T-helper 1 cell treated with Interleukin-12 subunit alpha and Interleukin-12 subunit beta and Interleukin-4 antibody, amounts not matched to agents 30 μg/mL and 1 μg/mL, for 36 hours (primary cell): Measurements from ENCODE around the gene NRN1L.

Source experiments
- H3K27ac Mint-ChIP-seq: one replicate; pipeline ENCODE4 v1.8.0; 2021; ENCODE audit warnings: mild to moderate bottlenecking, mixed read lengths
- H3K27me3 Mint-ChIP-seq: one replicate; pipeline ENCODE4 v1.8.0; 2021; ENCODE audit warnings: low read depth, mixed read lengths
- H3K36me3 Mint-ChIP-seq: one replicate; pipeline ENCODE4 v1.8.0; 2021; ENCODE audit warnings: low read depth, mixed read lengths
- H3K4me1 Mint-ChIP-seq: one replicate; pipeline ENCODE4 v1.8.0; 2021; ENCODE audit warnings: low read depth, mixed read lengths
- H3K4me3 Mint-ChIP-seq: one replicate; pipeline ENCODE4 v1.8.0; 2021; ENCODE audit warnings: mild to moderate bottlenecking, moderate library complexity, mixed read lengths
- H3K9me3 Mint-ChIP-seq: one replicate; pipeline ENCODE4 v1.8.0; 2021; ENCODE audit warnings: mixed read lengths

Gene NRN1L

GRCh38 chr16:67928561-67929364 lies 44.1 kb downstream of the NRN1L start:
- H3K36me3 Mint-ChIP-seq = peaks cover 18% of the 10 kb centered on the region
- no peak overlapping the region for H3K27ac Mint-ChIP-seq

GRCh38 chr16:67930191-67930590 lies 45.5 kb downstream of the NRN1L start:
- Mint-ChIP-seq H3K27ac (no peak overlapping the region), H3K36me3 (peaks cover 32% of the 10 kb centered on the region), H3K4me1 (peaks cover 13% of the 10 kb centered on the region), H3K9me3 (no peaks in the 10 kb centered on the region), H3K4me3 (no peak overlapping the region), H3K27me3 (no peaks in the 10 kb centered on the region)

More at GRCh38 chr16:67928561-67929364, 44.1 kb downstream of the NRN1L start:
- no peak overlapping the region for H3K4me3 Mint-ChIP-seq
- H3K27me3 Mint-ChIP-seq = no peaks in the 10 kb centered on the region
- peaks cover 3% of the 10 kb centered on the region for H3K4me1 Mint-ChIP-seq
- H3K9me3 Mint-ChIP-seq = no peaks in the 10 kb centered on the region

DNA sequence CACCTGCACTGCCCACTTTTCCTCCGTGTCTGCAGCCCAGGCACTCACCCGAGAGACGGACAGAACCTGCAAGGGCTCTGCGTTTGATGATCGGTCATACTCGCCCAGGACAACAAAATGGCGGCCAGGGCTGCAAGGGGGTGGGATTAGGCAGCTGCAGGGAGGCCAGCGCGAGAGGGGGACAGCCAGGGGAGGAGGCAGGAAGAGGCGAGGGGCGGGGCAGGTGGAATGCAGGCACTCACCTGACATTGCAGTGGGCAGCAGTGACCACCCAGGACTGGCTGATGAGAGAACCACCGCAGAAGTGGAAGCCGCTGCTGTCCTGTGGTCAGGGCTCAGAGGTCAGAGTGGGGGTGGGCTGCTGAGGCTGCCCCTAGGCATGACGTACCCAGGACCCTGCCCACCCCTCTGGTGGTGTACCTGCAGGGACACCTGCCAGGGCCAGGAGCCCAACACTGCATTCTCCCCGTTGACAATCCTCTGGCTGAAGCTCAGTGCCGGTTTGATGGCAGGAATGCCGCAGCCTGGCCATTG lies 46.1 kb downstream of the NRN1L start:
- Mint-ChIP-seq H3K4me1 (peaks cover 17% of the 10 kb centered on the region), H3K27ac (no peak overlapping the region), H3K4me3 (no peak overlapping the region), H3K36me3 (peaks cover 38% of the 10 kb centered on the region), H3K9me3 (no peaks in the 10 kb centered on the region), H3K27me3 (no peaks in the 10 kb centered on the region)

- no peak within 1 kb of the TSS for H3K4me3 Mint-ChIP-seq
- H3K4me1 Mint-ChIP-seq = peaks cover 18% of the 10 kb centered on the region
- no peaks in the 10 kb centered on the region for H3K9me3 Mint-ChIP-seq
- peaks cover 41% of the 10 kb centered on the region for H3K36me3 Mint-ChIP-seq
- H3K27me3 Mint-ChIP-seq = no peaks in the 10 kb centered on the region
- peak within 1 kb of the TSS; percentile 20 for H3K27ac Mint-ChIP-seq
Measured at GRCh38 chr16:67931712-67932461, 47.2 kb downstream of the NRN1L start, which contains the start of gene CTRL. CTRL (minus strand) TSS chr16:67931862; CDS start chr16:67931852, 10 bp downstream.

- no peak overlapping the region for H3K4me3 Mint-ChIP-seq
- peaks cover 41% of the 10 kb centered on the region for H3K36me3 Mint-ChIP-seq
- H3K4me1 Mint-ChIP-seq = peaks cover 23% of the 10 kb centered on the region
- H3K27me3 Mint-ChIP-seq = no peaks in the 10 kb centered on the region
- no peak overlapping the region for H3K27ac Mint-ChIP-seq
- no peaks in the 10 kb centered on the region for H3K9me3 Mint-ChIP-seq
Measured at GRCh38 chr16:67932462-67932840, 47.8 kb downstream of the NRN1L start.

GRCh38 chr16:67933805-67934204 lies 49.1 kb downstream of the NRN1L start:
- Mint-ChIP-seq H3K36me3 (peaks cover 39% of the 10 kb centered on the region), H3K27ac (no peak overlapping the region), H3K27me3 (no peaks in the 10 kb centered on the region), H3K9me3 (no peaks in the 10 kb centered on the region), H3K4me1 (peaks cover 24% of the 10 kb centered on the region), H3K4me3 (peak overlapping the region; percentile 15)

DNA sequence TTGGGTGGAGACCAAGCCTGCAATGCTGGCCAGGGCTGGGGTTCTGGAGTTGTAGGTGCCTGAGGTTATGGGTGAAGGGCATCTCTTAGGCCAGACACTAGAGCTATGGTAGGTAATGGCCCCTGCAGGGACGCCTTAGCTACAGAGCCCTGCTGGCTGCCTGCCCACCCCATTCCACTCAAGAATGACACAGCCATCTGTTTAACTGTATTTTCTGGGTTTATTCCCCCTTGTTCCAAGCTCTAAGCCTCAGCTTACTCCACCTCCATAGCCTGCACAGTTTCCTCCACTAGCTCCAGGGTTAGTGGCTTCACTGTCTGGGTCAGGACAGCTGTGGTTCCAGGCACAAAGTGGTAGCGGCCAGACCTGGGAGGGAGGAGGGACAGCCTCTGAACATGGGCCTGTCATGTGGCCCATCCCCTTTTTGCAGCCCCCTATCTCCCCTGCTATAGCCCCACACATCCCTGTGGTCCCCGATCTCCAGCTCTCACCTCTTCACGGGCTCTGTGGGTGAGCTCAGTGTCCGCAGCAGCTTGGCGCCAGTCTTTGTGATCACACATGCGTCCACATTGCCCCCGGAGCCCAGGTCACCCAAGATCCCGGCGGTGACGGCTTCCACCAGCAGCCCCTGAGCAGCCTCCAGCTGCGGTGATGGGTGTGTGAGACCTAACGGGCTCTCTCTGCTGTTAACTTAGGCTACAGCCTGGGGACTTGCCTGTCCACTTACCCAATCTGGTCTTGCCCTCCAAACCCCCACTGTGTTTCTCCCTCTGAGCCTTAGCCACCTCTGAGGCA lies 49.8 kb downstream of the NRN1L start:
- Mint-ChIP-seq H3K9me3 (no peaks in the 10 kb centered on the region), H3K27me3 (no peaks in the 10 kb centered on the region), H3K4me1 (peaks cover 24% of the 10 kb centered on the region), H3K4me3 (peak overlapping the region; percentile 96), H3K27ac (peak overlapping the region; percentile 11), H3K36me3 (peaks cover 39% of the 10 kb centered on the region)

GRCh38 chr16:67935101-67935401 lies 50.4 kb downstream of the NRN1L start:
- Mint-ChIP-seq H3K36me3 (peaks cover 37% of the 10 kb centered on the region), H3K4me1 (peaks cover 28% of the 10 kb centered on the region), H3K27ac (peak overlapping the region; percentile 93), H3K4me3 (peak overlapping the region; percentile 96), H3K27me3 (no peaks in the 10 kb centered on the region), H3K9me3 (no peaks in the 10 kb centered on the region)

GRCh38 chr16:67935402-67936123 lies 50.9 kb downstream of the NRN1L start:
- Mint-ChIP-seq H3K4me1 (peaks cover 33% of the 10 kb centered on the region), H3K9me3 (no peaks in the 10 kb centered on the region), H3K27me3 (no peaks in the 10 kb centered on the region), H3K36me3 (peaks cover 37% of the 10 kb centered on the region), H3K4me3 (peak overlapping the region; percentile 96), H3K27ac (peak overlapping the region; percentile 93)
